Ovary (tissue), 9 donors: ENCODE data around the gene SAMD4A. TPM values are rescaled to one million over a fixed set of nuclear protein-coding genes. Genes with fewer than 3 reads are reported as not detected.

ENCODE experiments used
- DNase-seq, 5 donors: peaks; one replicate each; pipeline ENCODE4 v3.0.0-alpha.2; 2019 to 2020
- H3K27ac ChIP-seq, 2 donors: fragments of 200-600 bp; one replicate each; pipeline versions ENCODE4 v1.5.1 to v1.8.0; 2019 to 2022
- H3K27me3 ChIP-seq: fragments of 200-600 bp; one replicate; pipeline ENCODE4 v1.8.0; 2022
- H3K36me3 ChIP-seq: fragments of 200-600 bp; sonication (generic); one replicate; pipeline ENCODE4 v1.5.1; 2019
- H3K4me1 ChIP-seq: one replicate; pipeline ENCODE4 v1.8.1; 2013; ENCODE audit warnings: mild to moderate bottlenecking, moderate library complexity; ENCODE audit not compliant: insufficient read depth
- H3K4me3 ChIP-seq: fragments of 200-600 bp; sonication (generic); one replicate; pipeline ENCODE4 v1.5.1; 2017
- H3K9me3 ChIP-seq, 2 donors: fragments of 200-600 bp in 1 of 2; sonication (generic) in 1 of 2; one replicate each; pipeline versions ENCODE4 v1.5.1 to v1.8.1; 2013 to 2019; ENCODE audit warnings: mild to moderate bottlenecking in 1 of 2, moderate library complexity in 1 of 2
- EP300 ChIP-seq: sonication (generic); formaldehyde crosslinking; IDR thresholded peaks from one replicate; pipeline ENCODE4 v1.6.1; 2017; ENCODE audit warnings: antibody characterized with exemption
- POLR2A ChIP-seq: fragments of 450-650 bp; IDR thresholded peaks from one replicate; pipeline ENCODE4 v1.6.1; 2017; ENCODE audit warnings: antibody characterized with exemption, mild to moderate bottlenecking, moderate library complexity
- WGBS, 3 donors: extraction: QIAGEN DNeasy Blood & Tissue Kit in 1 of 3; methylation state at CpG; one replicate each; pipeline versions ENCODE4 v1.1.5 to v1.1.7; 2013 to 2017; 5-methylcytosine and 5-hydroxymethylcytosine counted together
- intact Hi-C, 4 donors: fragments of 100-400 bp; cut with DNase I; formaldehyde crosslinking; loops; one replicate each; pipeline versions ENCODE4 v1.11.0 to v1.15.1; 2022 to 2023
- polyA plus RNA-seq, 2 donors: library from polyadenylated mRNA; stranded (reverse); fragments of 200-250 nt in 1 of 2; fragments of 350-450 nt in 1 of 2; fragmentation: Illumina TruSeq in 1 of 2; extraction: RNeasy Lipid Tissue Mini Kit (QIAGEN cat#74804) in 1 of 2; gene quantifications; one replicate each; pipeline ENCODE4 v1.2.3, GENCODE V29; 2013 to 2014
- total RNA-seq, 7 donors: library from RNA; depleted of rRNA in 2 of 7; stranded (reverse); fragments of >200 nt in 2 of 7; fragmentation: NEBNext Ultra II Directional in 3 of 7; extraction: Animal tissue kit (Norgen Biotek cat#: 25700) in 3 of 7; gene quantifications; one replicate each; pipeline versions ENCODE4 v1.1.0 to v1.2.4, GENCODE V29; 2016 to 2023
- TF ChIP-seq, protein P1 (sequence below), 3 donors: fragments of 450-650 bp in 2 of 3; fragments of 200-600 bp in 1 of 3; IDR thresholded peaks; one replicate each; pipeline versions ENCODE4 v1.5.1 to v1.8.0; 2016 to 2022; ENCODE audit warnings: antibody characterized with exemption in 3 of 3, mild to moderate bottlenecking in 1 of 3
- donor health status: DM: no; HTN: no; CAD: no; lungs with moderate emphysema.
- donor health status: DM: no; HTN: no; CAD: no.
- donor health status: Bipolar disorder and iron deficiency.
- donor health status: DM: yes; HTN: yes; CAD: no.
- donor health status: DM: no; HTN: no; CAD: no.
- donor health status: DM: yes; HTN: yes; CAD: no.

Gene SAMD4A
- total and polyA plus RNA-seq, 9 donors, result 2.3 to 22.4 (median 7.3) TPM

DNA sequence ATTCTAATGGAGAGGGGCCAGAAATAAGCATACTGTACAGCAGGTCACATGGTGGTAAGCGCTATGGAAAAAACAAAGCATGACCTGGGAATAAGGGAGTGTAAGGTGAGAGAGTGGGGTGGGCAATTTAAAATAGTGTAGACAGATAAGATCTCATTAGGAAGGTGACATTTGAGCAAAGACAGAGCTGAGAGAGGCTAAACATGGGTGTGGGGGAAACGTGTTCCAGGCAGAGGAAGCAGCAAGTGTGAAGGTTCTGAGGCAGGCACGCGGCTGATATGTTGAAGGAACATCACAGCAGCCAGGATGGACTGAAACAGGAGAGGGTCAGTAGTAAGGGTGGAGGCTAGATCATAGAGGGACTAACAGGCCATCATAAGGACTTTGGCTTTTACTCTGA is 126.8 kb downstream of the SAMD4A start:
- Histone ChIP-seq H3K27ac (no peak overlapping the region), H3K4me1 (peaks cover 2% of the 10 kb centered on the region), H3K9me3 (no peaks in the 10 kb centered on the region), H3K27me3 (no peaks in the 10 kb centered on the region), H3K36me3 (no peaks in the 10 kb centered on the region), H3K4me3 (no peak overlapping the region)
- WGBS, 3 donors, result 93 to 97% (median 97%) methylated on average over 4 of the region's 4 CpGs
- no peak for DNase-seq
- intact Hi-C loops, result loop anchor here (5.0 to 10.0 kb wide), 3 partner anchors 79 to 126 kb away; partner anchors contain the start of gene SAMD4A (in 1 of the 4)
- no peak for TF ChIP-seq EP300
- TF ChIP-seq POLR2A, result no peak
- TF ChIP-seq, protein P1, sequence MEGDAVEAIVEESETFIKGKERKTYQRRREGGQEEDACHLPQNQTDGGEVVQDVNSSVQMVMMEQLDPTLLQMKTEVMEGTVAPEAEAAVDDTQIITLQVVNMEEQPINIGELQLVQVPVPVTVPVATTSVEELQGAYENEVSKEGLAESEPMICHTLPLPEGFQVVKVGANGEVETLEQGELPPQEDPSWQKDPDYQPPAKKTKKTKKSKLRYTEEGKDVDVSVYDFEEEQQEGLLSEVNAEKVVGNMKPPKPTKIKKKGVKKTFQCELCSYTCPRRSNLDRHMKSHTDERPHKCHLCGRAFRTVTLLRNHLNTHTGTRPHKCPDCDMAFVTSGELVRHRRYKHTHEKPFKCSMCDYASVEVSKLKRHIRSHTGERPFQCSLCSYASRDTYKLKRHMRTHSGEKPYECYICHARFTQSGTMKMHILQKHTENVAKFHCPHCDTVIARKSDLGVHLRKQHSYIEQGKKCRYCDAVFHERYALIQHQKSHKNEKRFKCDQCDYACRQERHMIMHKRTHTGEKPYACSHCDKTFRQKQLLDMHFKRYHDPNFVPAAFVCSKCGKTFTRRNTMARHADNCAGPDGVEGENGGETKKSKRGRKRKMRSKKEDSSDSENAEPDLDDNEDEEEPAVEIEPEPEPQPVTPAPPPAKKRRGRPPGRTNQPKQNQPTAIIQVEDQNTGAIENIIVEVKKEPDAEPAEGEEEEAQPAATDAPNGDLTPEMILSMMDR (IDR thresholded peaks at IDR 0.05), result no peak

- Histone ChIP-seq H3K4me1 (peaks cover 2% of the 10 kb centered on the region), H3K27ac (no peak overlapping the region)
- 87 to 100% (median 98%) methylated on average over 1 of the region's 1 CpG for WGBS, 3 donors
These were observed 128.3 kb downstream of the SAMD4A start for GRCh38 chr14:54695196-54695595.

GRCh38 chr14:54697001-54697400 is 130.1 kb downstream of the SAMD4A start:
- 86 to 92% (median 87%) methylated on average over 5 of the region's 5 CpGs for WGBS, 3 donors
- no peak overlapping the region for H3K4me3 ChIP-seq
- no peak for DNase-seq
- intact Hi-C loops, result loop anchor here in 1 of 4 donors (10.0 kb wide), 1 partner anchor 78 kb away; no protein-coding TSS in a partner anchor
- no peaks in the 10 kb centered on the region for H3K9me3 ChIP-seq
- H3K36me3 ChIP-seq, result no peaks in the 10 kb centered on the region
- no peaks in the 10 kb centered on the region for H3K27me3 ChIP-seq
- no peak overlapping the region for H3K27ac ChIP-seq
- TF ChIP-seq, protein P1 (IDR thresholded peaks at IDR 0.05), result no peak
- TF ChIP-seq EP300 (no peak), POLR2A (no peak)
- H3K4me1 ChIP-seq, result peaks cover 2% of the 10 kb centered on the region

More at GRCh38 chr14:54695196-54695595, 128.3 kb downstream of the SAMD4A start:
- intact Hi-C loops, result loop anchor here in 1 of 4 donors (10.0 kb wide), 1 partner anchor 80 kb away; no protein-coding TSS in a partner anchor
- H3K4me3 ChIP-seq, result no peak overlapping the region
- no peaks in the 10 kb centered on the region for H3K36me3 ChIP-seq
- no peak for DNase-seq
- no peaks in the 10 kb centered on the region for H3K27me3 ChIP-seq
- no peaks in the 10 kb centered on the region for H3K9me3 ChIP-seq
- TF ChIP-seq POLR2A (no peak), EP300 (no peak)
- TF ChIP-seq, protein P1 (IDR thresholded peaks at IDR 0.05), result no peak

DNA sequence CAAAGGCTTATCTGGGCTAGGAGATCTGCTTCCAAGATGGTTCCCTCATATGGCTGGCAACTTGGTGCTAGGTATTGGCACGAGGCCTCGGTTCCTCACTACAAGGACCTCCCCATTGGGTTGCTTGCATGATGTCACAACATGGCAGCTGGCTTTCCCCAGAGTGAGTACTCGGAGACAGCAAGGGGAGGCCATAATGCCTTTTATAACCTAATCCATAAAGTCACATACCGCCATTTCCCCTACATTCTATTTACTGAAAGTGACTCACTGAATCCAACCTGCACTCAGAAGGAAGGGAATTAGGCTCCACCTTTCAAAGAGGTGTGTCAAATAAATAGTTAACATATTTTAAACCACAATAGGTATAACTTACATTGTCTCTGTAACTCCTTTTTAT is 130.9 kb downstream of the SAMD4A start:
- intact Hi-C loops, result loop anchor here in 1 of 4 donors (10.0 kb wide), 1 partner anchor 77 kb away; no protein-coding TSS in a partner anchor
- no peaks in the 10 kb centered on the region for H3K36me3 ChIP-seq
- no peaks in the 10 kb centered on the region for H3K4me1 ChIP-seq
- H3K27ac ChIP-seq, result no peak overlapping the region
- TF ChIP-seq POLR2A (no peak), EP300 (no peak)
- TF ChIP-seq, protein P1 (IDR thresholded peaks at IDR 0.05), result no peak
- 98 to 99% (median 98%) methylated on average over 4 of the region's 4 CpGs for WGBS, 3 donors
- H3K9me3 ChIP-seq, result no peaks in the 10 kb centered on the region
- no peak overlapping the region for H3K4me3 ChIP-seq
- no peaks in the 10 kb centered on the region for H3K27me3 ChIP-seq
- DNase-seq, result no peak
